PC-3 (cell line): ENCODE measurements around the gene SUB1. TPM values are rescaled to one million over a fixed set of nuclear protein-coding genes. Genes with fewer than 3 reads are reported as not detected.

Source experiments
- ATAC-seq: fragments of 200-7000 bp; cut with Tn5 transposase; 2 replicates; pipeline ENCODE4 v1.9.1; 2020; ENCODE audit warnings: mild to moderate bottlenecking, moderate library complexity
- BruUV-seq: library from RNA; stranded (reverse); fragments of 400-500 nt; replicated peaks from 2 replicates; lab custom pipeline; 2021; lab: Mats Ljungman, UMichigan
- CTCF ChIA-PET: fragments of 300-600 bp; sonication (Branson Sonifier 250); formaldehyde crosslinking; loops from one replicate; lab custom pipeline; 2022; ENCODE audit warnings: antibody characterized with exemption; lab: Charles Lee
- POLR2A ChIA-PET: fragments of 300-600 bp; sonication (Branson Sonifier 250); formaldehyde crosslinking; loops from one replicate; lab custom pipeline; 2022; ENCODE audit warnings: antibody characterized with exemption; ENCODE audit not compliant: unreplicated experiment; lab: Charles Lee
- DNase-seq: peaks from one replicate; pipeline ENCODE4 v3.0.0-alpha.2; 2015
- H2AFZ ChIP-seq: fragments of 300-600 bp; sonication (generic); 2 replicates; pipeline ENCODE4 v1.6.0; 2016; ENCODE audit warnings: antibody characterized with exemption, low read length
- H3F3A ChIP-seq: fragments of 300-600 bp; sonication (generic); one replicate; pipeline ENCODE4 v1.6.0; 2017; ENCODE audit warnings: antibody characterized with exemption, low read length, control low read depth, mild to moderate bottlenecking; ENCODE audit not compliant: unreplicated experiment
- H3K27ac ChIP-seq: fragments of 300-600 bp; sonication (generic); 2 replicates; pipeline ENCODE4 v1.5.1; 2016; ENCODE audit warnings: mild to moderate bottlenecking, low read length
- H3K27me3 ChIP-seq: fragments of 300-600 bp; sonication (generic); 2 replicates; pipeline ENCODE4 v1.6.1; 2016; ENCODE audit warnings: low read length, mixed read lengths
- H3K36me3 ChIP-seq: fragments of 300-600 bp; sonication (generic); 2 replicates; pipeline ENCODE4 v1.6.1; 2016; ENCODE audit warnings: low read depth, mixed run types, low read length, mixed read lengths
- H3K4me1 ChIP-seq: fragments of 300-600 bp; sonication (generic); 2 replicates; pipeline ENCODE4 v1.5.1; 2016; ENCODE audit warnings: low read length; ENCODE audit not compliant: insufficient read depth
- H3K4me2 ChIP-seq: fragments of 300-600 bp; sonication (generic); 2 replicates; pipeline ENCODE4 v1.6.0; 2016; ENCODE audit warnings: low read length
- H3K4me3 ChIP-seq: fragments of 300-600 bp; sonication (generic); 2 replicates; pipeline ENCODE4 v1.5.1; 2016; ENCODE audit warnings: mild to moderate bottlenecking, low read length, mixed read lengths
- H3K79me2 ChIP-seq: fragments of 300-600 bp; sonication (generic); 2 replicates; pipeline ENCODE4 v1.6.1; 2017; ENCODE audit warnings: low read length, mixed read lengths
- H3K9ac ChIP-seq: fragments of 300-600 bp; sonication (generic); 2 replicates; pipeline ENCODE4 v1.6.0; 2016; ENCODE audit warnings: mild to moderate bottlenecking, low read length
- H3K9me2 ChIP-seq: fragments of 300-600 bp; sonication (generic); replicated peaks from 2 replicates; pipeline ENCODE4 v1.6.1; 2016; ENCODE audit warnings: mixed run types, low read length, mixed read lengths
- H3K9me3 ChIP-seq: fragments of 300-600 bp; sonication (generic); 2 replicates; pipeline ENCODE4 v1.6.1; 2016; ENCODE audit warnings: low read length, mixed read lengths
- H4K20me1 ChIP-seq: fragments of 300-600 bp; sonication (generic); 2 replicates; pipeline ENCODE4 v1.6.1; 2016; ENCODE audit warnings: low read length, mixed read lengths
- CTCF ChIP-seq: fragments of 300-600 bp; sonication (generic); conservative IDR thresholded peaks from 2 replicates; pipeline ENCODE4 v1.5.1; 2017; ENCODE audit warnings: antibody characterized with exemption, low read depth, mild to moderate bottlenecking, low read length
- EZH2 ChIP-seq: fragments of 300-600 bp; sonication (generic); IDR thresholded peaks from one replicate; pipeline ENCODE4 v1.6.1; 2017; ENCODE audit warnings: antibody characterized with exemption, mild to moderate bottlenecking, low read length; ENCODE audit not compliant: unreplicated experiment
- EZH2phosphoT487 ChIP-seq: fragments of 300-600 bp; sonication (generic); IDR thresholded peaks from 2 replicates; pipeline ENCODE4 v1.6.1; 2018; ENCODE audit warnings: mild to moderate bottlenecking, antibody characterized with exemption, low read length, borderline replicate concordance
- intact Hi-C: fragments of 100-400 bp; cut with micrococcal nuclease; formaldehyde crosslinking; loops from 2 replicates; pipeline ENCODE4 v1.9.0; 2023
- total RNA-seq: library from RNA; depleted of rRNA; stranded (reverse); fragments of >200 nt; gene quantifications from 2 replicates; pipeline ENCODE4 v1.2.3, GENCODE V29; 2014

The SUB1 gene
- total RNA-seq, 1 experiment from 2014 or later: 185 TPM

DNA sequence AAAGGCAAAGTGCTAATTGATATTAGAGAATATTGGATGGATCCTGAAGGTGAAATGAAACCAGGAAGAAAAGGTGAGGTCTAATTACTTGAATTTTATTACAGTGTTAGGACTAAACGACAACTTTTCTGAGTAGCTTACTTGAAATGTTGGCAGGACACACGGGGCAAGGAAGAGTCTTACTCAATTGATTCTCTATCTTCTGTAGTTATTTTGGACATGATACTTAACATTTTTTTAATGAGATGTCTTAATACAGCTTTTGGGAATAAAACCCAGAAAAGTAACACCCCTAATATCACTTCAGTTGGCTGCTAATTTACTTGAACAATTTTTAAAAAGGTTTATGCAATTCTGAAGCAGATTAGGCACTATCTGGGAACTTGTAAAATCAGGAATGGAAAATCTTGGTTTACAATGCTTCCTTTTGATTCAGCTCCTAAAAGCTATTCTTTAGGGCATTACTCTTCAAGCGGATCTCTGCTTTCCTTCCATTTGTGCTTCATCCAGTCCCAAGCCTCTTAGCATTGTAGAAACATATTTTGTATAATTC is 13.7 kb downstream of the SUB1 start:
- ChIA-PET CTCF (interaction anchor here (0.6 kb wide), 2 partner anchors 9 to 822 kb away, joined by 6 to 7 read pairs; no protein-coding TSS in a partner anchor), POLR2A (no interaction called here)
- Histone ChIP-seq H3K36me3 (peaks cover 78% of the 10 kb centered on the region), H3K27ac (no peak overlapping the region), H3K27me3 (no peaks in the 10 kb centered on the region), H3K79me2 (peaks cover 48% of the 10 kb centered on the region), H3K9me3 (no peaks in the 10 kb centered on the region), H3K9me2 (no peaks in the 10 kb centered on the region), H3K4me2 (no peak overlapping the region), H3K4me1 (peaks cover 15% of the 10 kb centered on the region), H2AFZ (no peak overlapping the region), H3F3A (peaks cover 9% of the 10 kb centered on the region), H3K4me3 (no peak overlapping the region), H3K9ac (no peak overlapping the region), H4K20me1 (peaks cover 40% of the 10 kb centered on the region)
- ATAC-seq: no peak
- DNase-seq: no peak
- TF ChIP-seq CTCF (no peak), EZH2 (no peak), EZH2phosphoT487 (no peak)
- intact Hi-C loops: no loop called here
- BruUV-seq: no TSS peak

GRCh38 chr5:32600054-32600622 is 14.8 kb downstream of the SUB1 start:
- H3K79me2 ChIP-seq: peaks cover 40% of the 10 kb centered on the region

More at GRCh38 chr5:32600054-32600622, 14.8 kb downstream of the SUB1 start:
- TF ChIP-seq EZH2phosphoT487 (no peak), EZH2 (no peak), CTCF (no peak)
- Histone ChIP-seq H2AFZ (no peak overlapping the region), H3K27me3 (no peaks in the 10 kb centered on the region), H3K9me2 (no peaks in the 10 kb centered on the region), H3K9me3 (no peaks in the 10 kb centered on the region), H3K4me2 (0 out of 2 replicates have a peak overlapping the region, but pooled peaks have one; percentile 1), H3K36me3 (peaks cover 76% of the 10 kb centered on the region), H3K4me3 (no peak overlapping the region), H3K9ac (no peak overlapping the region), H3K4me1 (peaks cover 15% of the 10 kb centered on the region), H3F3A (peaks cover 9% of the 10 kb centered on the region), H3K27ac (no peak overlapping the region), H4K20me1 (peaks cover 38% of the 10 kb centered on the region)
- no TSS peak for BruUV-seq
- ATAC-seq (peak; percentile 92), DNase-seq (peak; percentile 93)
- ChIA-PET CTCF (no interaction called here), POLR2A (no interaction called here)
- intact Hi-C loops: no loop called here
